NCI-H2227 (cell line): ENCODE data around the gene ZC3H7B.
A peak's percentile ranks its signal among the peaks of the same experiment; 100 is the strongest.

Source experiments
- DNase-seq: peaks from one replicate; lab custom pipeline; 2025; ENCODE audit not compliant: unreplicated experiment; lab: John Stamatoyannopoulos, UW

ZC3H7B gene

DNA sequence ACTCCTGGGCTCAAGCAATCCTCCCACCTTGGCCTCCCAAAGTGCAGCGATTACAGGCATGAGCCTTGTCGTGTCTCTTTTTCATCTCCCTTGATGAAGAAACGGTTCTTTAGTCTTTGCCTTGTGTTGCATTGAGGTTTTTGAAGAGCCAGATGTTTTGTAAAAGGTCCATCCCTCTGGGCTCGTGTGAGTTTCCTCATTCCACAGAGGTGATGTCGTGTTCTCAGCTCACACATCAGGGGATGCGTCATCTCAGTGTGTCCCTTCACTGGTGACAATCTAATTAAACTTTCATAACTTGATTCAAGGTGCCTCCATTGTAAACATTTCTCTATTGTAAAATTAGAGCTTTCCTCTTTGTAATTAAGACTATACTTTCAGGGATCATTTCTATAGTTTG is 50.7 kb downstream of the ZC3H7B start:
- DNase-seq, result no peak

DNA sequence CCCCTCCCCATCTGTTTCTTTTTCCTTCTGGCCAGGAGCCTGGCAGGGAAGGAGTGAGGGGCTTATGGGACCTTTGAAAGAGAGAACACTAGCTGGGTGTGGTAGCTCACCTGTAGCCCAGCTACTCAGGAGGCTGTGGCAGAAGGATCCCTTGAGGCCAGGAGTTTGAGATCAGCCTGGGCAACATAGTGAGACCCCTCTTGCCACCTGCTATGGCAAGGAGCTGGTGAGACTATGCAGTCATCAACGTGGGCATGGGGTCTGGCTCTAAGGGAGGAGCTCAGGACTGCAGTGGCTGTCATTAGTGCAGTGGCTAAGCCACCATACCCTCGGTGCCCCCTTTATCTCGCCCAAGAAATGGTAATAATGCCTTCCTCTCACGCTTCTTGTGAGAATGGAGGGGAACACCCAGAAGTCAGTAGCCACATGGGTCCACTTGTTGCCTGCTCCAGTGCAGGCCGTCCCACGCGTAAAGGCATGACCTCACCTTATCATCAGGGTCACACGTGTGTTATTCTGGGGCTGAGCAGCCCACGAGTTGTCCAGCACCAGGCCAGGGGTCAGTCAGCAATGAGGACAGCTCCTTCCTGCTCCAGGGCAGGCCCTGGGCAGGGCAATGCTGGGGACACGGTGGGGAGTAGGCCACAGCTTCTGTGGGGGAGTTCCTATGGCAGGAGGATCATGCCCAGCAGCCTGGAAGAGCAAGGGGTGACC is 52.7 kb downstream of the ZC3H7B start:
- no peak for DNase-seq

DNA sequence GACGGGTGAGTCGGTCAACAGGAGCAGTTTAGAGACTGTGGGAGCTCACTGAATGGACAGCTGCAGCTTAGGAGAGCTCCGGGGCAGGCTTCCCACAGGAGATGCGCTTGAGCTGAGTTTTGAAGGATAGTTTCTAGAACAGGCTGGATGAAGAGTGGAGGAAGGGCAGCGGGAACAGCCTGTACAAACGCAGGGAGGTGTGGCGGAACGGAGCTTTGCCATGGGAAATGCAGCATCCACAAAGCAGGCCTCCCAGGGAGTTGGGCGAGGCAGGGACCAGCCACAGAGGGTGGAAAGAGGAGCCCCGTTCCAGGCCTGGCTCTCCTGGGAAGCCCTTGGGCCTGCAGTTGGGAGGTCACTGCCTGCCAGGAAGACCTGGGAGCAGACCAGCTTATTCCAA is 53.7 kb downstream of the ZC3H7B start:
- DNase-seq, result no peak

DNA sequence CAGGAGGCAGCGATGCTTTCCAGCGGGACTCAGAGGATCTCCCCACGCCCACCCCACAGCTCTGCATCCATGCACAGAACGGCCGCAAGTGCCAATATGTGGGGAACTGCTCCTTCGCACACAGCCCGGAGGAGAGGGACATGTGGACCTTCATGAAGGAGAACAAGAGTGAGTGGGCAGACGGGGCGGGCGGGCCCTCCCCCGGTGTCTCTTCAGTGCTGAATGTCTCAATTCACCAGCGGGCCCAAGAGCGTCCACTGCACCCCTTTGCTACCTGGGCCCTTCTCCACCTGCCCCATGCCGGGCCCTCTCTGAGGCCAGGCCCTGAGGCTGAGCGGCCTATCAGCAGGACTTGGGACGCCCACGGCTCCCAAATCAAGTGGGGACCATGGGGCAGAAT is 54.6 kb downstream of the ZC3H7B start:
- DNase-seq, result no peak

DNA sequence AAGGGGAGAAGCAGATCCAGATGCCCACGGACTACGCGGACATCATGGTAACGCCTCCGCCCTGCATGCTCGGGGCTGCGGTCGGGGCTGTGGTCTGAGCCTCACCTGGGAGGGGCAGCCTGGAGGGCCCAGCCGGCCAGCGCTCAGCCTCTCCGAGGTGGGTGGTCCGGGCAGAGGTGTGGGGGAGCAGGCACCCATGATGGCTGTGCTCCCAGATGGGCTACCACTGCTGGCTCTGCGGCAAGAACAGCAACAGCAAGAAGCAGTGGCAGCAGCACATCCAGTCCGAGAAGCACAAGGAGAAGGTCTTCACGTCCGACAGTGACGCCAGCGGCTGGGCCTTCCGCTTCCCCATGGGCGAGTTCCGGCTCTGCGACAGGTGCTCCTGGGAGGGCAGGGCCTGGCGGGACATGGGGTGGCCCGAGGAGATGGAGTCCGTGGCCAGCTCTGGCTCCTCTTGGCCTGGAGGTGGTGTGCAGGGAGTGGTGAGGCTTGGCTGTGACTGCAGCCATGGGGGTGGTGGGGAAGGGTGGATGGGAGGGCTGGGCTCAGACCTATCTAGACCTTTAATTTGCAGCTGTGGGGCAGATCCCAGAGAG is 55.2 kb downstream of the ZC3H7B start:
- no peak for DNase-seq

DNA sequence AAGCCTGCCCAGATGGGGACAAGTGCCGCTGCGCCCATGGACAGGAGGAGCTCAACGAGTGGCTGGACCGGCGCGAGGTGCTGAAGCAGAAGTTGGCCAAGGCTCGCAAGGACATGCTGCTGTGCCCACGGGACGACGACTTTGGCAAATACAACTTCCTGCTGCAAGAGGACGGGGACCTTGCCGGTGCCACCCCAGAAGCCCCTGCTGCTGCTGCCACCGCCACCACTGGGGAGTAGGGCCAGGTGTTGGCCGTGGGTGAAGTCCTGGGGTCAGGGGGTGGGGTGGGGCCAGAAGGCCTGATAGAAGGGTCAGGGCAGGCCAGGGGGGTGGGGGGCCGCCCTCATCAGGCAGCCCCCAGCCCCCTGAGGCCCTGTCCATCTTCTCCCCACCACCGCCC is 55.9 kb downstream of the ZC3H7B start:
- no peak for DNase-seq

DNA sequence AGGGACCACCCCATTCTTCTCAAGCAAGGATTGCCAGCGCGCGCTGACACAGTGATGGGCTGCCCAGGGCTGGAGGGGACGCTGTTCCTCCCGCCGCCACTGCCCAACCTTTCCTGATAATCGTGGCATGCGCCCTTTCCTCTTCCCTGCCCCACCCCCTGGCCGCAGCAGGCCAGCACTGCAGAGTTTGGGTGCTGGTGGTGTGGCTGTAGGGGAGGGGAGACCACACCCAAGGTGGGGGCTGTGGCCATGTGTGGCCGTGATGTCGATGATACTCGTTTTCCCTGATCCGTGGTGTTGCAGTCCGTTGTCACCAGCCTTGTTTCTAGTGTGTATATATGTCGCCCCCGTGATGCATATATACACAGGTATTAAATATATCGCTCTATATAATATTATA is 57.6 kb downstream of the ZC3H7B start:
- DNase-seq, result no peak

DNA sequence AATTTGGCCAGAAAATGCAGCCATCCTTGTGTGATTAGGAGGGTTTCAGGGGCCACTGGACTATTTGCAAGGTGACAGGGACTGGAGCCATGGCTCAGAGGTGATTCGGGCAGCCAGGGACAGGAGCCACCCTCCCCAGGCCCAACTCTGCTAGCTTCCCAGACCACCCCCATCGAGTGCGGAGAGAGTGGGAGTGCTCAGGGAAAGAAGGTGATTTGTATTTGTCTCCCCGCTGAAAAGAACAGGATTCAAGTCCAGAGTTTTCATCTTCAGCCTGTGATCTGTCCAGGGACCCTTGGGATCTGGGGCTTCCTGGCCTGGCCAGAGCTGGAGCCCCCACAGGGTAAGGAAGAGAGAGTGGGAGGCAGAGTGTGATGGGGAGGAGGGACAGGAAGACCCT is 58.1 kb downstream of the ZC3H7B start:
- DNase-seq, result no peak

DNA sequence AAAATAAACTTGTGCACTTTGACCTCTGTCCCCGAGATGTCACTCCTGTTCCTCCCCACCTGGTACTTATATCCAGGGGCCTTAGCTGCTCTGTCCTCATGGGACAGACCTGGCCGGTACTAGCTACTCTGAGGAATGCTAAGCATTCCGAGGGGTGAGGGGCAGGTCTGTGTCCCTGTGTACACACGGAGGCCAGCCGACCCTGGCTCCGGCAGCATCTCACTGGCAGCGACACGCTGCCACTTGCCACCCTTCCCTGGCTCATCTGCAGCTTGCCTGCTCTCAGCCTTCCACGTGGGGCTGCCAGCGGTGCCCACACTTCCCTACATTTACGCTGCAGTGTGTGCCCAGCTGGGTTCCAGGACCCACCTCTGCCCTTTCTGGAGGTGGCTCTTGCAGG is 58.8 kb downstream of the ZC3H7B start:
- no peak for DNase-seq

DNA sequence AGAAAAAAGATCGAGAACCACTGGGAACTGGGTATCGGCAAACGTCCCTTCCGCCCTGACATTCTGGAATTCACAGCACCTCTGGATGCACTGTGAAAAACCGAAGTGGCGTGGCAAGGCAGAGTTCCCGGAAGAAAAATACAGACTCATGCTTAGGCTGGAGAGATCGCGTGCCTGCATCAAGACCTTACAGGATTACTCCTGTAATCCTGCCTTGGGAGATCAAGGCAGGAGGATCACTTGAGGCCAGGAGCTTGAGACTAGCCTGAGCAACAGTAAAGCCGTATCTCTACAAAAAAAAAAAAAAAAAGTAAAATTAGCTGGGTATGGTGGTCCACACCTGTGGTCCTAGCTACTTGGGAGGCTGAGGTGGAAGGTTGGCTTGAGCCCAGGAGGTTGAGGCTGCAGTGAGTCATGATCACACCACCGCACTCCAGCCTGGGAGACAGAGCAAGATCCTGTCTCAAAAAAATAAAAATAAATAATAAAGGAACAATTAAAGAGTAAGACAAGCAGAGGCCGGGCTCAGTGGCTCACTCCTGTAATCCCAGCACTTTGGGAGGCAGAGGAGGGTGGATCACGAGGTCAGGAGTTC is 60.5 kb downstream of the ZC3H7B start:
- DNase-seq, result no peak

DNA sequence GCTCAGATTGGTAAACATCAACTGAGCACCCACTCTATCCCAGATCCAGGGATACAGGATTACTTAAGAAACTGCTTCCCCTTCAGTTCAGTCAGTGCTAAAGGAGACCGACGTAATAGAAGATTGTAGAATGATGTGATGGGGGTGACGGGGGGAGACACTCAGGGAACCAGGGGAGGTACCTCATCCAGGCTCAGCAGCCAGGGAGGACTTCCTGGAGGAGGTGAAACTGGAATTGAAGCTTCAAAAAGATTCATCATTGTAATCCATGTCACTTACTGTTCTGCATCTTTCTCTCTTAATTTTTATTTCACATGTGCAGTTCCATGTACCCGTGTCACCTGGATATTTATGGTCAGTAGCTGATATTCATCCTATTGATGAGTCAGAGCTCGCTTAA is 61.3 kb downstream of the ZC3H7B start:
- DNase-seq, result no peak

DNA sequence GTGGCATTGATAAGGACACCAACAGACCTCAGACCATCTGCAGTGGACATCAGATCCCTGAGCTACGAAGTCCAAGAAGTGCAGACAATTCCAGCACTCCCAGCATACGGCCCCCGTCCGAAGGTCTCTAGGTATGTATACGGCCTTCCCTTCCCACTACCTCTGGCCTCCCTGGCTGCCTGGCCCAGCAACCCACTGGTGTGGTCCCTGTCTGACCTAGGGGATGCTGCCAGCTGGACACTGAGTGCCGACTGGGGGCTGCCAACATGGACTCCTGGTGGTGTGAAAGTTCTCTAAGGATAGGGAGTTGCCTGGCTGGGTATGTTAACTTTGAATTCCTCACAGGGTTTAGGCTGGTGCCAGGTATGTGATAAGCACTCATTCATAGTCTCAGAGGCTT is 62.9 kb downstream of the ZC3H7B start:
- DNase-seq, result no peak

DNA sequence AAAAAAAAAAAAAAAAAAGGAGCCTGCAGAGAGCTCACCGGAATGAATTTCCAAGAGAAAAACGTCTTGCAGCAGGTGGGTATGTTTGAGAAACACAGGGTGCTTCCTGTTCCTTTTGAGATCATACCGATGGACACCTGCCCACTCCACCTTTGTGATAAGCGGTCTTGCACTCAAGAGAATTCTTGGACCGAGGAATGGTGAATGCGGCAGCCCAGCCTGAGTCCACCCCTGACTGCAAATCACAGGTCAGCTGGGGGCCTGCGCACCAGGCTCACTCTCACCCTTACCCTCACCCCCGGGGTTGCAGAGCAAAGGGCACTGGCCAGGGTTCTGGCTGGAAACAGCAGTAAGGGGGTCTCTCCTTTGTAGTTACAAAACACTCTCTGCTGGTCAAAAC is 63.6 kb downstream of the ZC3H7B start:
- DNase-seq, result no peak

DNA sequence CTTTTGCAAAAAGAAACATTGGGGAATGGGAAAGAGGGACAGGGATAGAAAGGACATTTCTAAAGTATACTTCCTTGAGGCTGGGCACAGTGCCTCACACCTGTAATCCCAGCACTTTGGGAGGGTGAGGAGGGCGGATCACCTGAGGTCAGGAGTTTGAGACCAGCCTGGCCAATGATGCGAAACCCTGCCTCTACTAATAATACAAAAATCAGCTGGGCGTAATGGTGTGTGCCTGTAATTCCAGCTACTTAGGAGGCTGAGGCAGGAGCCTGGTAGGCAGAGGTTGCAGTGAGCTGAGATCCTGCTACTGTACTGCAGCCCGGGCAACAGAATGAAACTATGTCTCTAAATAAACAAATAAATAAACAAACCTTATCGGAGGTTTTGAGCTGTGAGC is 64.1 kb downstream of the ZC3H7B start:
- no peak for DNase-seq

DNA sequence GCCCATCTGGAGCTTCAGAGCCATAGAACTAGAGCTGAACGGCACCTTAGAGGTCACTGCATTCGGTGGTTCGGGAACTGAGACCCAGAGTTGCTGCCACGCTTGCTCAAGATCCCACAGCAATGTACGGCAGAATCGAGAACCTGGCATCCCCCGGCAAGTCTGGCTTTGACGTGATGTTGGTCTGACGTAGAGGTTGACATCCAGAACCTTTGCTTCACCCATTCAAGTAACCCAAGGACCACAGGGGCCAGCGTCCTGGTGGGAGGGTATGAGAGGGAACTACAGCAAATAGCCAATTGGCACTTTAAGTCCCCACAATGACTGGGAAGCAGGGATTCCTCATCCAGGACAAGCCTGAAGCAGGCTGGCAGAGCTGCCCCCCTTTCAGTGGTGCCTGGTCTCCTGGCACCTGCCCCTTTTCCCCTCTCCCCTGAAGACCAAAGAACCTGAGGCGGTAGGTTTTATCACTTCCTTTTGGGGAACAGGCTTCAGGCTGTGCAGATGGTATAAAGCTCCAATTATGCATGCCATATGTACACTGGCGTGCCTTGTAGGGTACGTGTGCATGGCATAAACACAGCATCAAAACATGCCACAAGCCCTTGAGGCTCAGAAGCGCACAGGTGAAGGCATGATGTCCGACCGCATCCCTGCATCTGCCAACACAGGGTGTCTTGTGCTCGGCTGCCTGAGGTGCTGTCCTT is 65.2 kb downstream of the ZC3H7B start:
- DNase-seq, result no peak

DNA sequence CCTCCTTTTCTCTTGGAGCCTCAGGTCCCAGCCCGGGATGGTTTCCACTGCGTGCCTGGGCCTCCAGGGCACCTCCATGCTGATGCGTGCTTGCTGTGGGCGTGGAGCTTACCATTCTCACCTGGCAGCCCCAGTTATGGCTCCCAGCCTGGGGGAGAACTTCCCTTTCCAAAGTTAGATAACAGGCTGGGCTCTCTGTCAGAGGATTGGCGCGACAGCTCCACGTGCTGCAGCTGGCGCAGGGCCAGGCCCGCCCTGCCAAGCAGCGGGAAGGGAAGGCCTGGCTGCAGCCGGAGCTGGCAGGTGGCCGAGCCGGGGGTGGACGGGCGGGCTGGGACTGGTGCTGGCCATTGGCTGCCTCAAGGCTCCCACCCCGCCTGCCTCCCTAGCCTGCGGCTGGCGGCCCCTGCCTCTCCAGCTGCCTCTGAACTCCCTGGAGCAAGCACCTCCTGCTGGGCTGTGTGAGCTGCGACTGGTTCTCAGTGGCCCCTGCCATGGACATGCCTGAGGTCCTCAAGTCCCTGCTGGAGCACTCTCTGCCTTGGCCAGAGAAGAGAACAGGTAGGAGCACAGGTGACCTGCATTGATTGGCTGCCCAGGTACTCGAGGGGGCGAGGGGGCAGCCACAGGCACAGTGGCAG is 65.8 kb downstream of the ZC3H7B start:
- DNase-seq, result peak; percentile 88

DNA sequence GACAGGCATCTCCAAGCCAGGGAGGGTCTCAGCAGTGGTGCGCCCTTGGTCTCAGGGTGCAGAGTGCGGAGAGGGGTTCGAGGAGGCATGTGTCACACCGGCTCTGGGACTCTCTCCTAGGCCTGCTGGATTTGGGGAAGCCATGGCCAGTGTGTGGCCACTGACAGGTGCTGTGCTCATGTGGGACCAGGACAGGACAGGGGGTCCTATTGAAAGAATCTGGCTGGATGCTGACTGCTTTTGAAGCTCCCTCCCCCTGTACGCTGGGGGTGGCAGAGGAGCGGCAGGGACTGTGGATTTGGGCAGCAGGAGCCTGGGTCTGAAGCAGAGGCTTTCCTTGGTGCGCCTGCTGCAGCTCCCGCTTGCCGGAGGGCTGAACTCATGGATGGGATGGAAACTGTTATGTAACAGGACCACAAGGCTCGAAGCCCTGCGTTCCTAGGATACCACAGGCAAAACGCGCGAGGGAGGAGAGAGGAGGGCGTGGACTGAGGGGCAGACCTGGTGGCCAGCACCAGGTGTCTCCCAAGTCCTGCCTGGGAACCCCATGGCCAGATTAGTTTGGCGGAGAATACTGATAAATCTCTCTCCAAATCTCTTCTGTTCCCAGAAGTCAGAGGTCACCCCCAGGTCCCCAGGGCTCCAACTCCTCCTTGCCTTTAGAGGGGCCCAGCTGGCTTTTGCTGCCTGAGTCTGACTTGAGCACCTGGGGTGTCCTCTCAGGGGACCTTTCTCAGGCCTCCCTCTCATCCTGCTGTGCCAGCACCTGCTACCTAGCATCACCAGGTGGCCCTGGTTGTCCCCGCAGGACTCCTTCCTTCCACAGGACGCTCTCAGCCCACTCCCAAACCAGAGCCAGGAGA is 66.6 kb downstream of the ZC3H7B start:
- peak; percentile 16 for DNase-seq

DNA sequence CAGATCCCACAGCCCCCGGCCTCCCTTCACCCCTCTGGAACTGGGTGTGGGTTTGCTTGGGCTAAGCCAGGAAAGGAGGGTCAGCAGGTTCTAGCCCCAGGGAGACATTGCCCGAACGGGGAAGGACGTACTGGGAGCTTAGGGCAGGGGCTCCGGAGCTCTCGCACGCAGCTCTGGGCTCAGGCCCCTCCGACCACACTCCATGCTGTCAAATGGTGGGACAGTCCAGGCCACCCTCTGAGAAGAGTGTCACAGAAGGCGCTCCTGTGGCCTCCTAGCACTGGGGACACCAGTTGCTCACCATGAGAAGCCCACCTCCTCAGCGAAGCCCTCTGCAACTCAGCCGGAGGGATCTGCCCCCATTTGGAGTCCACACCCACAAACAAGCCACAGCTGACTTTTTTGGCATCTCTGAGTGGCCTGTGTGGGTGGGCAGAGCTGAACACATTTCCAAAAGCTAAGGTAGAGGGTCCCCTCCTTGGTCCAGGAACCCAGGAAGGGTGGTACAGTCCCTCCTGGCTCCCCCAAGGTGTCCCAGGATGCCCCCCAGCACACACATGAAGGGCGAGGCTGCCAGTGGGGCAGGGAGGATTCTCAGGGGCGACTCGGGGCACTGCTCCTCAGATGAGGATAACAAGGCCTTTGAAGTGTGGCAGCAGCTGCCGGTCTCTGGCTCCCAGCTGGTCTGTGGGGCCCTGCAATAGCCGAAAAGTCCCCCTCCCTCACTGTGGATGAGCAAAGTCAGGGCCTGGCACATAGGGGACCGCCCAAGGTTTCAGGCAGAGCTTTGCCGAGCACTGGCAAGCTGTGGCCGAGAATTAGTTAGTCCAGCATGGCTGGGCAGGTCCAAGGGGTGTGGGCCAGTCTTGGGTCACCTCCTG is 67.5 kb downstream of the ZC3H7B start:
- no peak for DNase-seq

DNA sequence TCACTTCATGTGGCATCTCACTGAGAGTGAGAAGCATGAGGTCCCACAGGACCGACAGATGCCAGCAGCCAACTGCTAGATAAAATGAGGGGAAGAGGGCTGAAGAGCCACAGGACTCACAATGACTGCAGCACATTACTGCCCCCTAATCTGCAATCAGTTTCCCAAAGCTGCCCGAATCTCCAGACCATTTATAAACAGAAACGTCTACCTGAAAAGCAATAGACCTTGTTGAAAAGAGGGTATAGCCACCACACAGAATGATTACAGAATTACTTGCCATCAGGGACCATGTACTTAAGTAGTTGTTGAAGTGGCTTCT is 68.1 kb downstream of the ZC3H7B start:
- no peak for DNase-seq

DNA sequence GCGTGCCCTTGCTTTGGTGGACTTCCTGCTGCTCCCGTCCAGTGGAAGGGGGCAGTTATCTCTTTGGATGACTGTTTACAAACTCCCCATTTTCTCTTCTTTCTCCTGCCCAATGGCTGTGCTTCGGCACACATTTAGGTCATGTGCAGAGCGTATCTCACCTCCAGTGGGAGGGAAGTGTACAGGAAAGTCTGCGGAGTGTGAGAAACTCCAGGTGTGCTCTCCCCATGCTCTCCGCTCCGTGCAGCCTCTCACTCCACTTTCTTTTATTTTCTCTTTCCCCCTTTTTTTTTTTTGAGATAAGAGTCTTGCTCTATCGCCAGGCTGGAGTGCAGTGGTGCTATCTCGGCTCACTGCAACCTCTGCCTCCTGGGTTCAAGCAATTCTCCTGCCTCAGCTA is 68.5 kb downstream of the ZC3H7B start:
- DNase-seq, result no peak
